SK-N-DZ (cell line): ENCODE measurements around the gene CAMTA1. TPM values are rescaled to one million over a fixed set of nuclear protein-coding genes. Genes with fewer than 3 reads are reported as not detected.
"Not testable (repeated sequence)": the region's sequence is repeated elsewhere in the genome, so short reads cannot be mapped to it uniquely, and the experiment has no call there.

Experiments
- DNase-seq: peaks from one replicate; pipeline ENCODE4 v3.0.0-alpha.2; 2015; ENCODE audit warnings: low spot score
- polyA plus RNA-seq, 2 experiments: library from polyadenylated mRNA; depleted of rRNA; stranded (reverse); fragments of >200 nt; gene quantifications; 2 replicates each; pipeline ENCODE4 v1.2.3, GENCODE V29; 2014

The CAMTA1 gene
- 142 and 188 TPM in 2 replicates for polyA plus RNA-seq (2014; cell fraction: cytosol; rRNA removed)
- 90.4 and 103 TPM in 2 replicates for polyA plus RNA-seq (2014; cell fraction: nucleus; rRNA removed)

- no peak for DNase-seq
These were observed at the start of gene CAMTA1 for GRCh38 chr1:6785318-6785727. Gene CAMTA1, plus strand, starts transcription at chr1:6785454. Its CDS starts 77 bp downstream, at chr1:6785531.

GRCh38 chr1:6738987-6739676 lies 46.1 kb upstream of the CAMTA1 start:
- DNase-seq = no peak

GRCh38 chr1:6742676-6743188 lies 42.5 kb upstream of the CAMTA1 start:
- DNase-seq = not testable (repeated sequence)

GRCh38 chr1:6743189-6744101 lies 41.8 kb upstream of the CAMTA1 start:
- DNase-seq = no peak

- no peak for DNase-seq
These were observed 40.2 kb upstream of the CAMTA1 start for GRCh38 chr1:6745073-6745472.

GRCh38 chr1:6747674-6748073 lies 37.6 kb upstream of the CAMTA1 start:
- no peak for DNase-seq

GRCh38 chr1:6750490-6750889 lies 34.8 kb upstream of the CAMTA1 start:
- DNase-seq = no peak

GRCh38 chr1:6753320-6754140 lies 31.7 kb upstream of the CAMTA1 start:
- DNase-seq = no peak

- DNase-seq = no peak
These were observed 28.8 kb upstream of the CAMTA1 start for GRCh38 chr1:6756457-6756856.

GRCh38 chr1:6757719-6758435 lies 27.4 kb upstream of the CAMTA1 start:
- DNase-seq = no peak

- no peak for DNase-seq
These were observed 24.0 kb upstream of the CAMTA1 start for GRCh38 chr1:6761196-6761737.

GRCh38 chr1:6762060-6762459 lies 23.2 kb upstream of the CAMTA1 start:
- no peak for DNase-seq

- DNase-seq = no peak
These were observed 14.4 kb upstream of the CAMTA1 start for GRCh38 chr1:6770751-6771440.

- DNase-seq = peak; percentile 6
These were observed 13.8 kb upstream of the CAMTA1 start for GRCh38 chr1:6771441-6771769.

GRCh38 chr1:6774381-6774780 lies 10.9 kb upstream of the CAMTA1 start:
- no peak for DNase-seq

- DNase-seq = no peak
These were observed 9.8 kb upstream of the CAMTA1 start for GRCh38 chr1:6775261-6776043.

- DNase-seq = no peak
These were observed 8.9 kb upstream of the CAMTA1 start for GRCh38 chr1:6776389-6776788.

GRCh38 chr1:6776895-6777294 lies 8.4 kb upstream of the CAMTA1 start:
- DNase-seq = no peak

GRCh38 chr1:6777813-6778212 lies 7.4 kb upstream of the CAMTA1 start:
- no peak for DNase-seq
